SU-DHL-6 (cell line): ENCODE data around the gene ESR1.

Experiments used
- H2AFZ ChIP-seq: fragments of 200-600 bp; sonication (generic); 2 replicates; pipeline ENCODE4 v1.6.1; 2014; ENCODE audit warnings: low read depth, mild to moderate bottlenecking, moderate library complexity, mixed read lengths, antibody characterized with exemption, low read length; ENCODE audit not compliant: severe bottlenecking
- H3F3A ChIP-seq: fragments of 200-600 bp; shearing (Covaris generic); 2 replicates; pipeline ENCODE4 v1.6.0; 2016; ENCODE audit warnings: antibody characterized with exemption, mild to moderate bottlenecking; ENCODE audit not compliant: insufficient read depth
- H3K27ac ChIP-seq: fragments of 200-600 bp; sonication (generic); 2 replicates; pipeline ENCODE4 v1.5.1; 2016; ENCODE audit warnings: low read depth, mild to moderate bottlenecking, low read length, moderate library complexity, mixed read lengths
- H3K27me3 ChIP-seq: fragments of 200-600 bp; sonication (generic), shearing (Covaris generic); 2 replicates; pipeline ENCODE4 v1.6.0; 2014; ENCODE audit warnings: mild to moderate bottlenecking, low read length
- H3K36me3 ChIP-seq: fragments of 200-600 bp; sonication (generic); 2 replicates; pipeline ENCODE4 v1.6.1; 2014; ENCODE audit warnings: mild to moderate bottlenecking, low read length, mixed read lengths
- H3K4me2 ChIP-seq: fragments of 300-600, 200-600 bp; shearing (Covaris generic), sonication (generic); 2 replicates; pipeline ENCODE4 v1.6.0; 2014; ENCODE audit warnings: low read length, low read depth, mild to moderate bottlenecking; ENCODE audit not compliant: poor library complexity, severe bottlenecking
- H3K4me3 ChIP-seq: fragments of 200-600 bp; sonication (generic); 2 replicates; pipeline ENCODE4 v1.5.1; 2014; ENCODE audit warnings: antibody characterized with exemption, low read length, mild to moderate bottlenecking, mixed read lengths; ENCODE audit not compliant: insufficient read depth, poor library complexity, severe bottlenecking
- H3K79me2 ChIP-seq: fragments of 200-600 bp; sonication (generic); 2 replicates; pipeline ENCODE4 v1.6.1; 2014; ENCODE audit warnings: mild to moderate bottlenecking, low read length, moderate library complexity; ENCODE audit not compliant: insufficient read depth
- H3K9ac ChIP-seq: fragments of 200-600 bp; sonication (generic); 2 replicates; pipeline ENCODE4 v1.7.0; 2014; ENCODE audit warnings: mild to moderate bottlenecking, low read length
- H3K9me2 ChIP-seq: fragments of 200-600 bp; sonication (generic); replicated peaks from 2 replicates; pipeline ENCODE4 v1.6.1; 2014; ENCODE audit warnings: low read length; ENCODE audit not compliant: insufficient read depth
- H3K9me3 ChIP-seq: fragments of 200-600 bp; sonication (generic); 2 replicates; pipeline ENCODE4 v1.6.1; 2014; ENCODE audit warnings: low read length, mixed read lengths; ENCODE audit not compliant: insufficient read depth
- H4K20me1 ChIP-seq: fragments of 200-600 bp; sonication (generic); 2 replicates; pipeline ENCODE4 v1.6.1; 2014; ENCODE audit warnings: low read depth, mild to moderate bottlenecking, antibody characterized with exemption, low read length, moderate library complexity, mixed read lengths
- EZH2phosphoT487 ChIP-seq: fragments of 200-600 bp; sonication (generic), shearing (Covaris generic); conservative IDR thresholded peaks from 2 replicates; pipeline ENCODE4 v1.6.1; 2018; ENCODE audit warnings: mild to moderate bottlenecking, antibody characterized with exemption, low read length, moderate library complexity, mixed read lengths
- TF ChIP-seq, protein P1 (sequence below): fragments of 200-600 bp; sonication (generic); IDR thresholded peaks from one replicate; pipeline ENCODE4 v1.5.1; 2017; ENCODE audit warnings: antibody characterized with exemption, mild to moderate bottlenecking, low read length, moderate library complexity; ENCODE audit not compliant: insufficient read depth, poor library complexity, severe bottlenecking

The ESR1 gene

DNA sequence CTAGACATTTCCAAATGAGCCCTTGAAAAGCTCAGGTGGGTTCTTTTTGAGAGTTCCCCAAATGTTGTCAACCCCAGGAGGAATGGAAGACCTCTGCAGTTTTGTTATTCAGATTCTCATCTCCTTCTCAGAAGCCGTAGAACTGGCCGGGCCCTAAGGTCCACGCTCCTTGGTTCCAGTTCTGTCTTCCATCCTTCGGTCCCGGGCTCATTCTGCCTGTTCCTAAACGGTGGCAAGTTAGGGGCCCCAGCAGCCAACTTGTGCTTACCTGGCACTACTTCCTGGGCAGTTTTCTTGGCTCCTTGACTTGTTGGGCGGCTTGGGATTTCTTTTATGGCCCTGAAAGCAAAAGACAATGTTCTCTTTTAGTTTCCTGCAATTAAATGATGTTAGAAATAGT lies 6.4 kb downstream of the ESR1 start:
- Histone ChIP-seq H2AFZ (no peak overlapping the region), H4K20me1 (no peaks in the 10 kb centered on the region), H3K9me2 (no peaks in the 10 kb centered on the region), H3K9me3 (no peaks in the 10 kb centered on the region), H3K36me3 (no peaks in the 10 kb centered on the region), H3K79me2 (no peaks in the 10 kb centered on the region), H3K27me3 (no peaks in the 10 kb centered on the region), H3K4me2 (no peak overlapping the region), H3F3A (no peaks in the 10 kb centered on the region), H3K4me3 (no peak overlapping the region), H3K27ac (no peak overlapping the region), H3K9ac (no peak overlapping the region)
- TF ChIP-seq EZH2phosphoT487, result no peak
- TF ChIP-seq, protein P1, sequence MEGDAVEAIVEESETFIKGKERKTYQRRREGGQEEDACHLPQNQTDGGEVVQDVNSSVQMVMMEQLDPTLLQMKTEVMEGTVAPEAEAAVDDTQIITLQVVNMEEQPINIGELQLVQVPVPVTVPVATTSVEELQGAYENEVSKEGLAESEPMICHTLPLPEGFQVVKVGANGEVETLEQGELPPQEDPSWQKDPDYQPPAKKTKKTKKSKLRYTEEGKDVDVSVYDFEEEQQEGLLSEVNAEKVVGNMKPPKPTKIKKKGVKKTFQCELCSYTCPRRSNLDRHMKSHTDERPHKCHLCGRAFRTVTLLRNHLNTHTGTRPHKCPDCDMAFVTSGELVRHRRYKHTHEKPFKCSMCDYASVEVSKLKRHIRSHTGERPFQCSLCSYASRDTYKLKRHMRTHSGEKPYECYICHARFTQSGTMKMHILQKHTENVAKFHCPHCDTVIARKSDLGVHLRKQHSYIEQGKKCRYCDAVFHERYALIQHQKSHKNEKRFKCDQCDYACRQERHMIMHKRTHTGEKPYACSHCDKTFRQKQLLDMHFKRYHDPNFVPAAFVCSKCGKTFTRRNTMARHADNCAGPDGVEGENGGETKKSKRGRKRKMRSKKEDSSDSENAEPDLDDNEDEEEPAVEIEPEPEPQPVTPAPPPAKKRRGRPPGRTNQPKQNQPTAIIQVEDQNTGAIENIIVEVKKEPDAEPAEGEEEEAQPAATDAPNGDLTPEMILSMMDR, result no peak

DNA sequence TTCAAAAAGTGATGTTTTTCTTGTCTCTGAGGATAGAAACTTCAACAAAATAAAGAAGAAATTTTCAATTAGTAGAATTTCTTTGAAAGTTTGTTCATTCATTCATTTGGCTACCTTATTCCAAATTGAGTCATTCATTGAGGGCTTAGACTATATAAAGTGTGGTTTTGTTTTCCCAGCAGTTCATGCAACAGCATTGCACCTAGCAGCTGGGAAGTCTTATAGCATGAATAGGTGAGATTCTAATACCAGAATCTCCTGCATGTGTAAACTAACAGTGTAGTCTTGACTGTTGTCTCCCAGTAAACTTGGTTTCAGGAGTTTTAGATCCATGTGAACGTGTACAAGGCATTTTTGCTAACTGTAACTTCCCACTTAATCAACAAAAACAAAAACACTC lies 7.1 kb downstream of the ESR1 start:
- no peaks in the 10 kb centered on the region for H3K36me3 ChIP-seq
- no peaks in the 10 kb centered on the region for H4K20me1 ChIP-seq
- no peak overlapping the region for H3K9ac ChIP-seq
- no peak for TF ChIP-seq EZH2phosphoT487
- TF ChIP-seq, protein P1, result no peak
- no peaks in the 10 kb centered on the region for H3F3A ChIP-seq
- no peak overlapping the region for H3K4me3 ChIP-seq
- H2AFZ ChIP-seq, result no peak overlapping the region
- no peaks in the 10 kb centered on the region for H3K79me2 ChIP-seq
- no peaks in the 10 kb centered on the region for H3K9me3 ChIP-seq
- no peak overlapping the region for H3K4me2 ChIP-seq
- H3K27me3 ChIP-seq, result no peaks in the 10 kb centered on the region
- H3K27ac ChIP-seq, result no peak overlapping the region
- H3K9me2 ChIP-seq, result no peaks in the 10 kb centered on the region

DNA sequence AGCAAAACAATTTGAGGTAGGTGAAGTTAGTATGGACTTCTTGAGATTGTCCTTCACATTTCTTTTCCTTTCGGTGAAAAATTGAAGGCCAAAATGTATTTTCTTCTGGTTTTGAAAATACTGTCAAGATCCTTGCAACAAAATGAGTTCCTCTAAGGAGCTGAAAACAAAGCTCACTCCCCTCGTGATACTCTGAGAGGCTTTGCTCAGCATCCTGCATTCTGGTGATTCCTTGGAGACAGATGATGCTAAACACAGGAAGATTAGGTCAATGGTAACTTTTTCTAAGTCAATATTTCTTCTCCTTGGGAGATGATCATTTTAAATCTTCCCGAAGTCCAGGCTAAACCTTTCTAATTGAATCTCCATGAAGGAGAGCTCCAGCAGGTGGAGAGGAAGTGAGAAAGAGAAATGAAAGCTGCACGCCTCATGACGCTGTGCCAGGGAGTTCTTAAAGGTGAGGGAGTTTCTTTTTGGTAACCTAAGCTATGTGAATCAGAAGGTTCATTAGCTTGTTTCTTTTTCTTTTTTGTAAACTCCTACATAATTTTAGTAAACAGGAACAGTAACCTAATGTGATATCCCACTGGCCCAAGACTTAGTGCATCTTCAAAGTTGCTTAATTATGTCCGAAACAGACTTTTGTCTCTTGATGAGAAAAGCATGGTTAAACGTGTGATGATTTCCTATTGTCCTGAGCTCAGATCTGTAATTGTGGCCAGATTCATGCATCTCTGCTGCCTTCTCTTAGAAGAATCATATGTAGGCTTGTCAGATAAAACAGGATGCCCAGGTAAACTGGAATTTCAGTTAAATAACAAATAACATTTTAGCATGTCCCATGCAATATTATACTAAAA lies 15.0 kb downstream of the ESR1 start:
- Histone ChIP-seq H2AFZ (no peak overlapping the region), H3K79me2 (no peaks in the 10 kb centered on the region), H3K9me3 (no peaks in the 10 kb centered on the region), H3K9me2 (no peaks in the 10 kb centered on the region), H3K9ac (no peak overlapping the region), H3F3A (no peaks in the 10 kb centered on the region), H3K27me3 (no peaks in the 10 kb centered on the region), H3K4me2 (no peak overlapping the region), H4K20me1 (no peaks in the 10 kb centered on the region), H3K4me3 (no peak overlapping the region), H3K27ac (no peak overlapping the region), H3K36me3 (no peaks in the 10 kb centered on the region)
- TF ChIP-seq, protein P1, result no peak
- no peak for TF ChIP-seq EZH2phosphoT487
